Measurements from ENCODE around the gene LYST.

The LYST gene

DNA sequence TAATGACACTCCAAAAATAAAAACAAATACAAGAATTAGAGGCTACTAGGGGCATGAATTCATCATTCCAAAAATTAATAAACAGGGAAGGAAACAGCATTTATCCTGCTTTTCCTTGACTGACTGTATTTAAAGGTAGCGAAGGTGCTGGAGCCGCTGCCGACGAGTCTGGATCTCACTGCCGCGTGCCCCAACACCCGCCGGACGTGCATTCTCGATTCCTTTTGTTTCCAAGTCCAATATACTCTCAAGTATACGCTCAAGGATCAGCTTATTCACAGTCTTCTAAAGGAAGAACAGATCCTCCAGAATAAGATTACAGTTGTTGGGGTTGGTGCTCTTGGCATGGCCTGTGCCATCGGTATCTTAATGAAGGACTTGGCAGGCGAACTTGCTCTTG lies 129.0 kb downstream of the LYST start:
- H3K27me3 ChIP-seq (ENCODE audit: insufficient read depth, low read length), result no peaks in the 10 kb centered on the region
- H3K4me3 ChIP-seq (ENCODE audit: low read depth, low read length, poor library complexity, severe bottlenecking), result no peak overlapping the region
- H4K20me1 ChIP-seq (ENCODE audit: insufficient read depth, low read length), result no peaks in the 10 kb centered on the region
- H3K9me3 ChIP-seq (ENCODE audit: low read length), result no peaks in the 10 kb centered on the region
- H3K79me2 ChIP-seq (ENCODE audit: insufficient read depth, low read length), result no peaks in the 10 kb centered on the region
- H3F3A ChIP-seq (ENCODE audit: insufficient read depth, low read length), result no peaks in the 10 kb centered on the region
- TF ChIP-seq, protein P1, sequence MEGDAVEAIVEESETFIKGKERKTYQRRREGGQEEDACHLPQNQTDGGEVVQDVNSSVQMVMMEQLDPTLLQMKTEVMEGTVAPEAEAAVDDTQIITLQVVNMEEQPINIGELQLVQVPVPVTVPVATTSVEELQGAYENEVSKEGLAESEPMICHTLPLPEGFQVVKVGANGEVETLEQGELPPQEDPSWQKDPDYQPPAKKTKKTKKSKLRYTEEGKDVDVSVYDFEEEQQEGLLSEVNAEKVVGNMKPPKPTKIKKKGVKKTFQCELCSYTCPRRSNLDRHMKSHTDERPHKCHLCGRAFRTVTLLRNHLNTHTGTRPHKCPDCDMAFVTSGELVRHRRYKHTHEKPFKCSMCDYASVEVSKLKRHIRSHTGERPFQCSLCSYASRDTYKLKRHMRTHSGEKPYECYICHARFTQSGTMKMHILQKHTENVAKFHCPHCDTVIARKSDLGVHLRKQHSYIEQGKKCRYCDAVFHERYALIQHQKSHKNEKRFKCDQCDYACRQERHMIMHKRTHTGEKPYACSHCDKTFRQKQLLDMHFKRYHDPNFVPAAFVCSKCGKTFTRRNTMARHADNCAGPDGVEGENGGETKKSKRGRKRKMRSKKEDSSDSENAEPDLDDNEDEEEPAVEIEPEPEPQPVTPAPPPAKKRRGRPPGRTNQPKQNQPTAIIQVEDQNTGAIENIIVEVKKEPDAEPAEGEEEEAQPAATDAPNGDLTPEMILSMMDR (IDR thresholded peaks at IDR 0.05; ENCODE audit: low read length), result no peak
- TF ChIP-seq EZH2 (IDR thresholded peaks at IDR 0.05; ENCODE audit: borderline replicate concordance, low read length), result no peak
- no peak overlapping the region for H2AFZ ChIP-seq (ENCODE audit: low read length)
- H3K4me2 ChIP-seq (ENCODE audit: low read length), result no peak overlapping the region
- no peaks in the 10 kb centered on the region for H3K4me1 ChIP-seq (ENCODE audit: insufficient read depth, low read length, severe bottlenecking)
- no peak overlapping the region for H3K27ac ChIP-seq (ENCODE audit: low read depth, low read length, poor library complexity, severe bottlenecking)
- H3K9me2 ChIP-seq (ENCODE audit: low read depth, low read length), result no peaks in the 10 kb centered on the region
- no peak overlapping the region for H3K9ac ChIP-seq (ENCODE audit: low read length)
- H3K36me3 ChIP-seq (ENCODE audit: insufficient read depth, low read length), result no peaks in the 10 kb centered on the region

DNA sequence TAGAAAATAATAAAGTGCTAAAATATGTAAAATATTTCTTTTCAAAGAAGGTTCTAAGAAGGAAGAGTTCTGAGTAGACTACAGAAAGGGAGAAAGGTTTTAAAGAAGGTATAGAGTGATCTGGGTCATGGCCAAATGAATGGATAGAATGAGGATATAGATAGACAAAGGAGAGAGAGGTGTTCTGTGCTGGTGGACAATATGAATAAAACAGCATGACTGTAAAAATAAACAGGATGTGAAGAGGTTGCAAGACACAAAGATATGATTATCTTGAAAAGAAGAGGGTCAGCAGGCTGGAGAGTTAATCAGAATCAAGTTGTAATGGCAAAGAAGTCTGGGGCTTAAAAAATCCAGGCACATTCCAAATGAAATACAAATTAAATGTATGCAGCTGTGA lies 130.4 kb downstream of the LYST start:
- no peaks in the 10 kb centered on the region for H3F3A ChIP-seq (ENCODE audit: insufficient read depth, low read length)
- no peaks in the 10 kb centered on the region for H4K20me1 ChIP-seq (ENCODE audit: insufficient read depth, low read length)
- H3K4me2 ChIP-seq (ENCODE audit: low read length), result no peak overlapping the region
- no peak overlapping the region for H3K27ac ChIP-seq (ENCODE audit: low read depth, low read length, poor library complexity, severe bottlenecking)
- no peaks in the 10 kb centered on the region for H3K79me2 ChIP-seq (ENCODE audit: insufficient read depth, low read length)
- no peaks in the 10 kb centered on the region for H3K4me1 ChIP-seq (ENCODE audit: insufficient read depth, low read length, severe bottlenecking)
- no peaks in the 10 kb centered on the region for H3K27me3 ChIP-seq (ENCODE audit: insufficient read depth, low read length)
- no peak overlapping the region for H3K4me3 ChIP-seq (ENCODE audit: low read depth, low read length, poor library complexity, severe bottlenecking)
- TF ChIP-seq EZH2 (IDR thresholded peaks at IDR 0.05; ENCODE audit: borderline replicate concordance, low read length), result no peak
- TF ChIP-seq, protein P1 (IDR thresholded peaks at IDR 0.05; ENCODE audit: low read length), result no peak
- H3K9me3 ChIP-seq (ENCODE audit: low read length), result no peaks in the 10 kb centered on the region
- no peaks in the 10 kb centered on the region for H3K9me2 ChIP-seq (ENCODE audit: low read depth, low read length)
- H2AFZ ChIP-seq (ENCODE audit: low read length), result no peak overlapping the region
- no peak overlapping the region for H3K9ac ChIP-seq (ENCODE audit: low read length)
- H3K36me3 ChIP-seq (ENCODE audit: insufficient read depth, low read length), result no peaks in the 10 kb centered on the region

DNA sequence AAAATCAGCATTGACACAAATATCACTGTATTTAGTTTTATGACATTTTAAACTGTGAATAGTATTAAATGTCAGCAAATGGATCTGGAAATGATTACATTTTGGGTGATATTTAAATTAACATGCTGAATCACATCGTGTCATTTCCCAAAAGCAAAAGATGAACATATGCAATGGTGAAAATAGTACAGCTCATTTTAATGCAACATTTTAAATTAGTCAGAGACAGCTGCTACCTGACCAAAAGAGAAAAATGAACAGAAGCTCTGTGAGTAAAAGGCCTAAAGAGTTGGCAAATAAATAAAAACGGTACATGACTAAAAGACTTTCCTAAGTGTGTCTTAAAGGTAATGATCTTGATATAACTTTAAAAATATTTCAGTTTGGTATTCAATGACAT lies 131.1 kb downstream of the LYST start:
- Histone ChIP-seq H2AFZ (ENCODE audit: low read length) (no peak overlapping the region), H3F3A (ENCODE audit: insufficient read depth, low read length) (no peaks in the 10 kb centered on the region), H3K9me2 (ENCODE audit: low read depth, low read length) (no peaks in the 10 kb centered on the region), H4K20me1 (ENCODE audit: insufficient read depth, low read length) (no peaks in the 10 kb centered on the region), H3K27me3 (ENCODE audit: insufficient read depth, low read length) (no peaks in the 10 kb centered on the region), H3K4me3 (ENCODE audit: low read depth, low read length, poor library complexity, severe bottlenecking) (no peak overlapping the region), H3K36me3 (ENCODE audit: insufficient read depth, low read length) (no peaks in the 10 kb centered on the region), H3K9me3 (ENCODE audit: low read length) (no peaks in the 10 kb centered on the region), H3K4me1 (ENCODE audit: insufficient read depth, low read length, severe bottlenecking) (no peaks in the 10 kb centered on the region), H3K9ac (ENCODE audit: low read length) (no peak overlapping the region), H3K4me2 (ENCODE audit: low read length) (no peak overlapping the region), H3K79me2 (ENCODE audit: insufficient read depth, low read length) (no peaks in the 10 kb centered on the region), H3K27ac (ENCODE audit: low read depth, low read length, poor library complexity, severe bottlenecking) (no peak overlapping the region)
- TF ChIP-seq, protein P1 (IDR thresholded peaks at IDR 0.05; ENCODE audit: low read length), result no peak
- no peak for TF ChIP-seq EZH2 (IDR thresholded peaks at IDR 0.05; ENCODE audit: borderline replicate concordance, low read length)

Measured in OCI-LY1 (cell line).